GM21390 (cell line): ENCODE measurements around the gene SERTAD2.

Source experiments
- ATAC-seq: cut with Tn5 transposase; IDR thresholded peaks from one replicate; pipeline ENCODE4 v1.9.1; 2021; ENCODE audit not compliant: unreplicated experiment

Gene SERTAD2

GRCh38 chr2:64653109-64654062, at the start of gene SERTAD2:
TSS of gene SERTAD2 (minus strand) at chr2:64653913. CDS start at chr2:64636871, 17,042 bp downstream.
- ATAC-seq: peak; percentile 66

- ATAC-seq: no peak
Measured at GRCh38 chr2:64700133-64700809, 46.6 kb upstream of the SERTAD2 start.

DNA sequence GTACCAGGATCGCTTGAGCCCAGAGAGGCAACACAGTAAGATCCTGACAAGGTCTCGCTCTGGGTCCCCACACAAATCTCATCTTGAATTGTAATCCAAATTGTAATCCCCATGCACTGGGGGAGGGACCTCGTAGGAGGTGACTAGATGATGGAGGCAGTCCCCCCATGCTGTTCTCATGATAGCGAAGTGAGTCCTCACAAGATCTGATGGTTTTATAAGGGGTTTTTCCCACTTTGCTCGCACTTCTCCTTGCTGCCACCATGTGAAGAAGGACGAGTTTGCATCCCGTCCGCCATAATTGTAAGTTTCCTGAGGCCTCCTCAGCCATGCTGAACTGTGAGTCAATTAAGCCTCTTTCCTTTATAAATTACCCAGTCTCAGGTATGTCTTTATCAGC, 46.0 kb upstream of the SERTAD2 start:
- ATAC-seq: no peak

- peak; percentile 84 for ATAC-seq
Measured at GRCh38 chr2:64698668-64699444, 45.1 kb upstream of the SERTAD2 start.

- no peak for ATAC-seq
Measured at GRCh38 chr2:64698177-64698643, 44.5 kb upstream of the SERTAD2 start.

DNA sequence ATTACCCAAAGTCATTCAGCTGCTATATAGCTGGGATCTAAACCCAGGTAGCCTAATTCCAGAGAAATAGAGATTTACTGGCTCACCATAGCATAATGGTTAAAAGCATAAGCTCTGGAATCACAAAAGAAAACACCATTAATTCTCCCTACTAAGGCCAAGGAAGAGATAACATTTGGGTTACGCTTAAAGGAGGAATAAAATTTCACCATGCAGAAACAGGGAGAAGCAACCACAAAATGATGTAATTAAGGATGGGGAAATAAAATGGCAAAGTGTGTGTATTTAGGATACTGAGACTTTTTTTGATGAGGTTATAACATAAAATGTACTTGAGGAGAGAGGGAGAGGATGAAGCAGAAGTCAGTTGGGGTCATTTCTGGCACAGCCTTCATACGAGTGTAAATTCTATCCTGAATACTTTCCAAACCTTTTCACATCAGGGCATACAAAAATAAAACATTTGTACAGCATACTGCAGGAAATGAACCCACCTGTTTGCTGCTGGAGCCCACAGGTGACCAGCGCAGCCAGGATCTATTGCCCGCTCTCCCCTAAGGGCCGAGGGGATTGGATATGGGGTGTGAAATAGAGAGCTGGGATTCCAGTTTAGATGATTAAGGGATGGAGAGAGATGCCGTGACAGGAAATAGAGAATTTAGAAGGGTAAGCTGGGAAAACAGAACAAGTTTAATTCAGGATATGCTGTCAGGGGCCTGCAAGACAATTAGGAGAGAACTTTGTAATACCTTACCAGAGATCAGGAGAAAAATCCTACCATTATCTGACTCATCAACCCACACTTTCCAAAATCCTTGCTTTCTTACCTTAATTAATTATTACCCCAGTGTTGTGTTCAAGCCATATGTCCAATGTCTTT, 43.8 kb upstream of the SERTAD2 start:
- ATAC-seq: no peak

DNA sequence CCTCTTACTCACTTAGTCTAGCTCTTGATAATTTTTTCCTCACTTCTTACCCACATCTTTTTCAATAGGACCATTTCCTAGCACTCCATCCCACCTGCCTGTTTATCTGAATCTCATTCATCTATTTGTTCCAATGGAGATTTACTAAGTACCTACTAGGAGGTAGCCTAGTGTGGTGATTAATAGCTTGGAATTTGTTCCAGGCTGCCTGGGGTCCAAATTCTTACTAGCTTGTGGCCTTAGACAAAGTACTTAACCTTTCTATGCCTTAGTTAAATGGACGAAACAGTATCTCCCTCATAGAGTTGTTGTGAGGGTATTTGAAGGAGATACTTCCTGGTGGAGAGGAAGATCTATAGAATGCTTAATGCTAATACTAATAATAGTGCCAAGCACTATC, 42.9 kb upstream of the SERTAD2 start:
- ATAC-seq: no peak

GRCh38 chr2:64695721-64696261, 42.1 kb upstream of the SERTAD2 start:
- ATAC-seq: no peak

DNA sequence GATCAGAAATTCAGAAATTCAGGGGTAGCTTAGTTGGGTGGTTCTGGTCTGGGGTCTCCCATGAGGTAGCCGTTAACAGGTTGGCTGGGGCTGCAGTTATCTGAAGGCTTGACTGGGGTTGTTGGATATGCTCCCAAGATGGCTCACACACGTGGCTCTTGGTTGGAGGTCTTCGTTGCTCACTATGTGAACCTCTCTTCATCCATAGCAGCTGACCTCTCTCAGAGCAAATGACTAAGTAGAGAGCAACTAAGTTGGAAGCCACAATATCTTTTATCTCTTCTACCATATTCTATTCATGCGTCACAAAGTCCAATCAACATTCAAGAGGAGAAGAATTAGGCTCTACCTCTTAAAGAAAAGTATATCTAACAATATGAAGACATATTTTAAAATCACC, 38.7 kb upstream of the SERTAD2 start:
- ATAC-seq: no peak

DNA sequence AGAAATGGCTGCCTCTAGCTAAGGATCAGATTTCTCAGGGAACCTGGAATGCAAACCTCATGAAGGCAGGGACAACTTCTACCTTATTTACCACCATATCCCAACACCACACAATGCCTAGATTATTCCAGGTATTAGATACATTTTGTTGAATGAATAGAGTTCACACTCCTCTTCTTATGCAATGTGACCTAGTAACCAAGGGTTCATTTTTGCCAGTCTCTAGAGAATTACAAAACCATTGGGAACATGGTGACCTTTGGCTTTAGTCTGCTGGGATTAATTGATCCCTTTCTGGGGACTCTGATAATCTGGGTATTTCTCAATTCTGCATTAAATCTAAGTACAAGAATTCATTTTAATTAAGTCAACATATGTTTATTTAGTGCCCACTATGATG, 35.2 kb upstream of the SERTAD2 start:
- ATAC-seq: no peak

DNA sequence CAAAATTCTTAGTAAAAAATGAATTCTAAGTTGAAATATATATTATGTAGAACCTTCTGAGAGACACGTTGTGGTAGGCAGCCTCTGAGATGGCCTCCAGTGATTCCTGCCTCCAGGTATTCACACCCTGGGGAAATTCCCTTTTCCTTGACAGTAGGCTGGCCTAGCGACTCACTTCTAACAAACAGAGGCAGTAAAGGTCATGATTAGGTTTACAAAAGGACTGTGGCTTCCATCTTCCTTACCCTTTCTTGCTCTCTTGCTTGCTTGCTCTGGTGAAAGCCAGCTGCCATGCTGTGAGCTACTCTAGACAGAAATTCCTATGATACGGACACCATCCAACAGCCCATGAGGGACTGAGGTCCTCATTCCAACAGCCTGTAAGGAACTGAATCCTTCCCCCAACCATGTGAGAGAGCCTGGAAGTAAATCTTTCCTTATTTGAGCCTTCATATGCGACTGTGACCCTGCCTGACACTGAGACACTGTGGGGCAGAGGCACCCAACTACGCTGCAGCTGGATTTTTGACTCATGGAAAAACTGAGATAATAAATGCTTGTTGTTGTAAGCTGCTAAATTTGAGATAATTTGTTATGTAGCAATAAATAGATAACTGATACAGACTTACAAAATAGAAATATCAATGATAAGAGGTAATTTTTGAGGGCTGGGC, 32.7 kb upstream of the SERTAD2 start:
- no peak for ATAC-seq

GRCh38 chr2:64685430-64685829, 31.7 kb upstream of the SERTAD2 start:
- no peak for ATAC-seq

- no peak for ATAC-seq
Measured at GRCh38 chr2:64683771-64684510, 30.2 kb upstream of the SERTAD2 start.

DNA sequence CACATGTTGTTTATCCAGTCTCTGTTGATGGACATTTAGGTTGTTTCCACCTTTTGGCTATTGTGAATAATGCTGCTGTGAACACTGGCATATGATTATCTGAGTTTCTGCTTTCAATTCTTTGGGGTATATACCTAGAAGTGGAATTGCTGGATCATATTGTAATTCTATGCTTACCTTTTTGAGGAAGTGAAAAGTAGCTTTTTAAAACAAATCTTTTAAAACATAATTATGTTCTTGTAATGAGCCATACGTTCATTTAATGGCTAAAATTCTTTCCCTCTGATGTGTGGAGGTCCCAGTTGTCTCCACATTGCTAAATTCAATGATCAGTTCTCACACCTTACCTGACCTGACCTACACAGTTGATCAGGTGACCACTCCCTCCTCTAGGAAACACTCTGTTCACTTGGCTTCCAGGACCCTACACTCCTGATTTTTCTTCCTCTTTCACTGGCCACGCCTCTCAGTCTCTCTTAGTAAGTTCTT, 27.8 kb upstream of the SERTAD2 start:
- peak; percentile 47 for ATAC-seq

- ATAC-seq: no peak
Measured at GRCh38 chr2:64679673-64680425, 26.1 kb upstream of the SERTAD2 start.

GRCh38 chr2:64678771-64679590, 25.3 kb upstream of the SERTAD2 start:
- ATAC-seq: no peak

- ATAC-seq: no peak
Measured at GRCh38 chr2:64677530-64677929, 23.8 kb upstream of the SERTAD2 start.
